NCI-H128 (cell line): ENCODE data around the gene MYEOV.

Experiments used
- DNase-seq: peaks from one replicate; lab custom pipeline; 2025; ENCODE audit not compliant: unreplicated experiment; lab: John Stamatoyannopoulos, UW

The MYEOV gene

DNA sequence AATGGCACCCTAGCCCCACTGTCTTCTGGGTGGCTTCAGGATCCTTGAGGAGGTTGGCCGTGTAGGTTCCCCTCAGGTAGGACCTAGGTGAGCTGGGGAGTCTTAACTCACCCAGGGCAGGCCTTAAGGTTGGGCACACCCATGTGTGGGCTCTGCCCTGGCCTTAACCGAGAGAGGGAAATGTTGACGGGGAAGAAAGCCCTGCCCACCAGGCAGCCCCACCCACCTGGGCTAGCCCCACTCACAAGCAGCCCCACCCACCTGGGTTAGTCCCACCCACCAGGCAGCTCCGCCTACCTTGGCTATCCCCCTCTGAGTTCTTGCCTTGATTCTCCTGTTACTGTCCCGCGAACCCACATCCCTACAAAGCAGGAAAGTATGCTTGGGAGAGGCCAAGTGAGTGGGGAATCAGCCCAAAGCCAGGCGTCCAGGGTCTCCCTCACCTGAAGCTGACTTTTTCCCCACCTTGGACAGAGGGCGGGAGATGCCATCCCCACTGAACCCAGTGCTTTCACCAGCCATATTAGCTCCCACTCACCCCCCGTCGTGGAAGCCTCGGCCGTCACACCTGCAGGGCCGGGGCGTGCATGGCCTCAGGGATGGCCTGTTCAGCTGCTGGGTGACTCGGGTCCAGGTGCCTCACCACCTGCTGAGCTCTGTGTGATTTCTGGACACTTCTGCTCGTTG is at the start of gene MYEOV:
Gene MYEOV (plus strand): TSS at position 337 of the 687 bp plus-strand sequence. CDS start 1,200 bp downstream, outside the sequence.
- no peak for DNase-seq

DNA sequence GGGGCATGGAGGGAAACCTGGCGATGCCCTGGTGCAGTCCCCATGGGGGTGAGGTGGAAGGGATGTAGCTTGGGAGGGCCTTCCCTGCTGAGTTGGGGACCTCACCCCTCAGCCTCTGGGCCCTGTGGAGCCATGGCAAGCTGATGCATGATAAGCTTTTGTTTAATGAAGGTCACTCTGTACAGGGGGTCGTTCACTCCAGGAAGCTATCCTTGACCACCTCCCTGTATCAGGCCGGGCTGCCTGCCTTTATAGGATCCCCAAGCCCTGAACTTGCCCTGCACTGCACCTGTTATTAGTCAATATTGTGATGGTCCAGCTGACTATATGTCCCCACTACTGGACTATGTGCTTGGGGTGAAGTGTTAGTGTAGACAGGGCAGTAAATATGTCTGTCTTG is 49.7 kb upstream of the MYEOV start:
- no peak for DNase-seq

DNA sequence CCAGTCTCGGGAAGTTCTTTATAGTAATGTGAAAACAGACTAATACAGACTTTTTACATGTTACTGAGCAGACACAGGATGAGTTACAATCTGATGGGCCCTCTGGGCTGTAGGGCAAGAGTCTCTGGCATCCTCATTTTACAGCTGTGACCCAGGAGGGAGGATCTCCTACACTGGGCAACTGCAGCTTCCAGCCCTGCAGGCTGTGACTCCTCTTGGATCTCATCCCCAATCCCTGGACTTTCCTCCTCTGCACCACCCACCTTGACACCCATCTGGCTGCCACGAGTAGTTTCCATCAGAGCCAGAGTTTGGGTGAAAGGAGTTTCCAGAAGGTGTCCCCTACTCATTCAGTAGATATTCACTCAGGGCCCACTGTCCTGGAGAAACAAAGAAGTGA is 48.9 kb upstream of the MYEOV start:
- no peak for DNase-seq

DNA sequence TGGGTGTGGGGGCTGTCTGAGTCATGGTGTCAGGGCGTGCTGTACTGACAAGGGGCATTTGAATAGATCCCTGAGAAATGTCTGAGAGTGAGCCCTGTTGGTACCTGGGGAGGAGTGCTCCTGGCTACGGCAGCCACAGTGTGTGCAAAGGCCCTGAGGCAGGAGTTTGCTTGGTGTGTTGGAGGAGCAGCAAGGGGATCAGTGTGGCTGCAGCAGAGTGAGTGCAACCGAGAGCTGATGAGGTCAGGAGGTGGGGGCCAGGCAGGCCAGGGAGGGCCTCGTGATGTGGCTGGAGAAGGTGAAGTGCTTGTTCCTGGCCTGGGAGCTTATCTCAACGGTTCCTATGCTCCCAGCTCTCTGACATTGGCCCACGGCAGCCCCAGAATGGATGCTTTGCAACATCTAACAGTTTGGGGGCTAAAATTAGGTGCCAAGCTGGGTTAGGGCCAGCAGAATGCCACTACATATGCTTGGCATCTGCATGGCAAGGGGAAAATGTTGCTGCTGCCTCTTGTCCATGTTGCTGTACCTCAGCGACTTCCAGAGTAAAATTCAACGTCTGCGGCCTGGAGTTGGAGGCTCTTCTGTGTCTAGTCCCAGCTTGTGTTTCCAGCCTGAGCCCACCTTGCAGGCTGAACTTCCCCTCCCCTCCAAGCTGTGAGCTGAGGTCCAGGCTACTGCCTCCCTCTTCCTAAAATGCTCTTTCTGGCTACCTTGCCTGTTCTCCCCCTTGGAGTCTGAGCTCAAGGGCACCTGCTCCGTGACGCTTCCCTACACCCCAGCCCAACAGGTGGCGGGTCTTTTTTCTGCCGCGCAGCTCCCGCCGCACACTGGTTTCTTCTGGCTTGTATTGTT is 48.2 kb upstream of the MYEOV start:
- no peak for DNase-seq

DNA sequence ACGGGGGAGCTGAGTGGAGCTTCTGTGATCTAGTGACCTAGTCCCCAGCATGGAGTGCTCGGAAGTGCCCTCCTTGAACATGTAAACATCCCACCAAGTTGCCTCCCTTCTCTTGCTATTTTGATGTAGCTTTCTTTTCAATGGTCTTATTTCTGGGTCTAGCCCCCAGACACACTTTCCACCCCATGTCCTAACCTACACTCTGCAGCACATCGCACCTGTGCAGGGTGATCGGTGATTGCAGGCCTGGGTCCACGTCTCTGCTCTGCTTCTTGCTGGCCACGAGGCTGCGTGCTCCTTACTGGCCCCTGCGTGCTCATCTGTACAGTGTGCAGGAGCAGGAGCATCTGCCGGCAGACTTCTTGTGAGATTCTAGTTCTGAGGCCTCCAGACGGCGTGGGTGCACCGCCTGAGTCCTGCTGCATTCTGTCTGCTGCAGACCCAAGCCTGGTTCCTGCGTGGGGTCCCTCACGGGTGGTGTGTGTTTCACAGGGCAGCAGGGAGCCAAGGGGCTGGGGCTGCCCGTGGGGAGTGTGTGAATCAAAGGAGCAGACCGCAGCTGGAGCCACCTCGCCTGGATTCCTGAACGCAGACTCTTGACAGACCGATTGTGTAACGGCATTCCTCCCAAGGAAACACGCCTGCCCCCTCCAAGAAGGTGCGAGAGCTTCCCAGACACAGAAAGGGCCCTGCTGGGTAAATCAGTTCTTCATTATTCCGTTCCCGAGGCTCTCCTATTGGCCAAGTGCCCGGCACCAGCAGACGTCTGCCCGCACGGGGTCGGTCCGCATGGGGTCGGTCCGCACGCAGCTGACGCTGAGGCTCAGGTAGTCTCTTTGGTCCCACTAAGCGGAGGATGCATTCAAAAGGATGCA is 44.4 kb upstream of the MYEOV start:
- no peak for DNase-seq

DNA sequence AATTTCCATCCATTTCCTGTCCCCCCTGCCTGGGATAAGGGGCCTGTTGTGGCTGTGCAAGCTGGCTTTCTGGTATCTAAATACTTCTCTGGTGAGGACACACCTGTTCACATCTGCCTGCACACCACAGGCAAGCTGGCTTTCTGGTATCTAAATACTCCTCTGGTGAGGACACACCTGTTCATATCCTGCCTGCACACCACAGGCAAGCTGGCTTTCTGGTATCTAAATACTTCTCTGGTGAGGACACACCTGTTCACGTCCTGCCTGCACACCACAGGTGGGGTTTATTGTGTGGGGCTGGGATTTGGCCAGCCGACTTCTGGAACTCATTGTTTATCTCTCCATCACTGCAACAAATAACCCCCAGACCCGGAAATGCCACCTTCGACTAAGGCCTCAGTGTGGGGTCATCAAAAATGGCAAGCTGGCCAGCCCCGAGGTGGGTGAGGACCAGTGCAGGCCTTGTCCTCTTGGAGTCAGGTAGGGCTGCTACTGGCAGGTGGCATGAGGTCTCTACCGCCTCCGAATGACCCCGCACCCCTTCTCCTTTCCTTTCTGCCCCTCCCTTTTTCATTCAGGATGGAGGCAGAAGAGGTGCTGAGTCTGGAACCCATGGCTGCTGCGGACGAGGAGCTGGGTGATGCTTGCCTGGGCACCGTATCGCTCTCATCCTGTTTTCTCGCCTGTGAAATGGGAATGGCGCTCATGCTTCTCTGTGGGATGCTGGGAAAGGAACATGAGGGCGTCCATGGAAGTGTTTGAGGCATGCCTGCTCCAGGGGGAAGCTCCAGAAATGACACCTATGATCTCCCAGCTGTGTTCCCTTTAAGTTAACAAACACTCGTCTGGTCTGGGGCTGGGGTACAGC is 43.5 kb upstream of the MYEOV start:
- DNase-seq: no peak

DNA sequence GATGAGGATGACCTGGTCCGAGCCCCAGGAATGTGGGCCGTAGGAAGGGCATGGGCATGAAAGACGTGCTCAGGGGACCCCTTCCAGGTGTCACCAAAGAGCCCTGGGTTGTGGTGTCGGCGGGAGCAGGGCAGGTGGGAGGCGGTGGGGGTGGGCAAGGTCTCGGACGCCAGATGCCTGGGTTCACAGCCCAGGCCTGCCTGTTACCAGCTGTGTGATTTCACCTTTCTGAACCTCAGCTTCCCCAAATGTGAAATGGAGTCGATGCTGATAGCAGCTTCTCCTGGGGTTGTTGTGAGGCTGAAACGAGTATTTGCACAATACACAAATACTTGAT is 42.9 kb upstream of the MYEOV start:
- no peak for DNase-seq

DNA sequence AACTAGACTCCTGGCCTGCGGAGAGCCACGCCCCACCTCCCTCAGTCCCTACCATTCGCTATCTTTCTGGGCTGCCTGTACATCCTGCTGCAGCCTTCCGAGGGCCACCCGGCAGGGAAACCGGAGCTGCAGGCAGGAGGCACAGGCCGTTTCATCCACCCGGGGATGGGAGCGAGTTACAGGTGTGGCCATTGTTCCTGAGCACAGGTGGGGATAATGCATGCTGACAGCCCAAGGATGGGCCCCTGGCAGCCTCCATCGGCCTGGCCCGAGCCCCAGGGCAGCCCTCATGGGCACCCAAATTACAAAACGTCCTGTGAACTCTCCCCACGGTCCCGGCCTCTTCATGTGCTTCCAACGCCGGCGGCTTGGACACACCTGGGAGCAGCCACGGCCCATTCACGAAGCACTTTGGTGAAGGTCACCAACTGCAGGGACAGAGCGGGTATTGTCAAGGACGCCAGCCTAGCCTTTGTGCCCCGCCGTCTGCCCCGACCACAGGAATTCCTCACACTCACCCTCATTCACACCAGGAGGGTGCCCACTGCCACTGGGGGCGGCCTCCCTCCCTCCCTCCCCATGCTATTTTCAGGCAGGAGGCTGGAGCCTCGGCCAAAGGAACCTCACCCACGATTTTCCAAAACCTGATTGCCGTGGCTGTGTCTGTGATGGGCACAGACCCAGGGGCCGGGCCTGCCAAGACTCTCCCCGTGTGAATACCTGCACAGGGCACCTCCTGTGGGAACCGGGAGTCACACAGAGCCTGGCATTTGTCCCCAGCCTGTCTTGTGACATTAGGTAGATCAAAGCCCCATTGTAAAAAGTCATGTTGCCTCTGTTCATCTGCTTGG is 42.1 kb upstream of the MYEOV start:
- DNase-seq: no peak

DNA sequence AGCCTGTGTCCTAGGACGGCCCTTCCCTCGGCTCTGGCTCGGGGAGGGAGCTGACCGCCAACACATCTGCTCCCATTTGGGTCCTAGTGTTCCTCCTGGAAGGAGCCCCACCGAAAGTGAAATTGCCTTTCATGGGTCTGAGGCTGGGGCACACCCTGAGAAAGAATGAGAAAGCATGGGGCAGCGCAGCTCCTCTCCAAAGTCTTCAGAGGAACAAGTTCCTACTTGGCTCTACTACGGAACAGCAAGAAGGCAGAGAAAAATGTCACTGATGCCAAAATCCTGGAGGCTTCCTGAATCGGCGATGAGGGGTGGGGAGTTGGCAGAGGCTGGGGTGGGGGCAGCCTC is 41.5 kb upstream of the MYEOV start:
- no peak for DNase-seq

DNA sequence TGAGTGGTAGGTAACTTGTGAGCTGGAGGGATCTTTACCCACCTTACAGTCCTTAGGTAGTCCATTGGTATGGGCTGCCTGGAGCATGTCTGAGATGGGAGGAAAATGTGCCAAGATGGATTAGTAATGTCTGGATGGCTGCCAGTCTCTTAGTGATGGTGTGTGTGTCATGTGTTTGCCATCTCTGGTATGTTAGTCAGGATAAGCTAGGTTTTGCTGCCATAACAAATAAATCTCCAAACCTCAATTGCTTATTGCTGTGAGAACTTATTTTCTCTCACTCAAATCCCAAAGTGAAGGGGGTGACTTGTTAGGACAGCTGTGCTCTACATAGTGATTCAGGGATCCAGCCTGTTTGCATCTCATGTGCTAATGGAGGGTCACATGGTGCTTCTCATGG is 40.9 kb upstream of the MYEOV start:
- DNase-seq: no peak

DNA sequence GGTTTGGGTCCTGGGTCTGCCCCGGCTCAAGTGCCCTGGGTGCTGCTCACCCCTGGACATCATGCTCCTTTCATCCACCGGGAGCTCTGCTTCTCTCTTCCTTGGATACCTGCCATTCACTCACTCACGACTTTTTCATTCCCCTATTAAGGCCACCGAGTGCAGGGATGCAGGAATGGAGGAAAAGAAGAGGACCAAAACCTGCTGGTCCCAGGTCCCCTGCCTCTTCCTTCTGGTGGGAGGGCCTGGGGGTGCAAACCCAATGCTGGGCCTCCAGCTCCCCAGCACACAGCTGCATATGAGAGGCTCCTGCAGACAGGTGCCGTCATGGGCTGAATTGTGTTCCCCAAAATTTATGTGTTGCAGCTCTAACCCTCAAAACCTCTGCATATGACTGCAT is 36.8 kb upstream of the MYEOV start:
- no peak for DNase-seq

DNA sequence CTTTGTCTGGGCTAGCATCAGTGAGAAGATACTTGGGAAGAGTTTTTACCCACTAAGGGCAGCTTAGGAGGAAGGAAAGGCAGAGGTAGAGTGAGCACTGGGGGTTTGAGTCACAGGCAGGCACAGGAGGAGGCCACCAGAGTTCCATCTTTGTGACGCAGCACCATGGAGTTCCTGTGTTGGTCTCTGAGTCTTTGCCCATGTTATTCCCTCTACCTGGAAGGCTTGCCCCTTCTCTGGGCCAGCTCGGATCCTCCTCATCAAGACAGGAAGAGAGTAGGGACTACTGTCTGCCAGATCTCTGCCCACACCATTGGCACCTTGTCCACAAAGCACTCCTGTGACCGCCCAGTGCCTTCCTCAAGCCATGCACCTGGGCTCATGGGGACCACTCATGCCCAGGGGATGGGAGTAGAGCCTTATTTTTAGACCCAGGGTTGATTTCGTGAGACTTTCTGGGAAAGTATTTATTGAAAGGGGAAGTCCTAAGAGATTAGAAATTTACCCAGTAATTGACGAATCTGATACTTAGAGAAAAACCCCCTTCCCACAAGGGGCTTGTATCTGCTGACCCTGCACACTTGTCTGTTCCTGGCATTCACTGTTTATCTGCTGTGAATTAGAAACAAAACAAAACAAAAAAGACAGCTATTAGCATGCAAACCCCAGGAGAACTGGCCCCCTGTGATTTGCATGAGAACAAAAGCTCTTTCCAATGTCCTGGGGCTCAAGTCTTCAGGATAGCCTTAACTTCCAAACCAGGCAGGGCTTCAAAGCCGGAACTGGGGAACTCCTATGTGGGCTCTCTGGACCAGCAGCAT is 35.9 kb upstream of the MYEOV start:
- no peak for DNase-seq

DNA sequence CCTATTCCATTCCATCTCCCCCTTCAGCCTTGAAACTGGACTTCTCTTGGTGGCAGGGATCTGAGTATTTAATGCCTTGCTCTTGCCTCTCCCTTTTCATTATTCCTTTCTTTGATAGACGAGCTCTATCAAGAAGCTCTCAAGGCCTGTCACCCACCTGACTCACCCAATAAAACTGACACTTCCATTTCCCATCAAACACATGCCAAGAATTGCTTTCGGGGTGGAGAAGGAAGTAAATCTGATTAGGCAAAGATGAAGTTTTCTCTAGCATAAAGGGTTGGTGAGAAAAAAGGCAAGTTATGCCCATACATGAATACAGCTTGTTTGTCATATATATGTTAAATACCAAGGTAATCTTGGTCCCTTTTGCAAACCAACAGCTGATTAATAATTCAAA is 34.9 kb upstream of the MYEOV start:
- DNase-seq: no peak

DNA sequence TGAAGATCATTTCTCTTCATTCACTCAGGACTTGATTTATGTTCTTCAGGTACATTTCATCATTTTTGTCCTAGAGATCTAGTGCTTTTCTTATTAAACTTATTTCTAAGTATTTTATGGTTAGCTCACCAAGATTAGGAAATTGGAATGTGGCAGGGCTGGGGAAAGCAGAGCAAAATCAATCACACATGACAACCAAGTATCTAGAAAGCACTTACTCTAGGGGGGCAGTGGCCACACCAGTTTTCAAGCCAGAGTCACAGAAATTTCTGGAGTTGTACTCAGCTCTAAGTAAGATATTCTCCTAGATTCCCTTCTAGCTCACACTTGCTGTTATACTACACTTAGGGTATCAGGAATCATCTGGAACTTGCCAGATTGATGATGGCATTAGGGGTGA is 33.3 kb upstream of the MYEOV start:
- no peak for DNase-seq

DNA sequence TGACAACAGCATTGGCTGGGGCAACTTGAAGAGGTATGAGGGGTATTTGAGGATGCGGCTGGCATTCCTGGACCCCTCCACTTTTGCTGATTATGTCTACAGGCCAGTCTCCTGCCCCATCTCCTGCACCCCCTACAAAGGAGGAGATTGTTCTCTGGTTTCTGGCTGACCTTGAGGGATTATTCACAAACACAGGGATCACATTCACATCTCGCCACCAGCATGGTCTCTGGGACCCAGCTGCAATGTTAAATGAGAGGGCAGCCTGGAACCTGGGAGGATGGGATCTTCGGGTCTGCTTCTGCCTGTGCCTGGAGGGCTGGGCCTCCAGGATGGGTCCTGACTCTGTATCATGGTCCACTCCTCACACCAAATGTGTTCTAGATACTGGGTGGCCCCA is 32.8 kb upstream of the MYEOV start:
- DNase-seq: no peak

DNA sequence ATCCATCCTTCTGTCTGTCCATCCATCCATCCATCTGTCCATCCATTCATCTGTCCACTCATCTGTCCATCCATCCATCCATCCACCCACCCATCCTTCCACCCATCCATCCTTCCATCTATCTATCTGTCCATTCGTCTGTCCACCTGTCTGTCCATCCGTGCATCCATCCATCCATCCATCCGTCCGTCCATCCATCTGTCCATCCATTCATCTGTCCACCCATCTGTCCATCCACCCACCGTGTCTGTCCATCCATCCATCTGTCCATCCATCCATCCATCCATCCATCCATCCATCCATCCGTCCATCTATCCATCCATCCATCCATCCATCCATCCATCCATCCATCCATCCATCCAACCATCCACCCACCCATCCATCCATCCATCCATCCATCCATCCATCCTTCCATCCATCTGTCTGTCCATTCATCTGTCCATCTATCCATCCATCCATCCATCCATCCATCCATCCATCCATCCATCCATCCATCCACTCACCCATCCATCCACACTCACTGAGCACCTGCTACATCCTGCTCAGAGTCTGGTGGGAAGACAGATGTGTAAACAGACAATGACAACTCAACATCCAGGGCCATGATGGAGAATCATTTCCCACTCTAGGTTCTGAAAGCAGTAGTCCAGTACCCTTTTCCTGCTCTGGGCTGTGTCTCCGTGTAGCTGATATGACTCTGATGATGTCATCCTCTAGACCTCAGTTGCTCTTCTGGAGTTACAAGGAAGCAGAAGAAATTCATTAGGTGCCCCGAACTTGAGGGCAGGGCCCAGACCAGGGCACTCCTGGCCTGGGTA is 30.8 kb upstream of the MYEOV start:
- DNase-seq: no peak

DNA sequence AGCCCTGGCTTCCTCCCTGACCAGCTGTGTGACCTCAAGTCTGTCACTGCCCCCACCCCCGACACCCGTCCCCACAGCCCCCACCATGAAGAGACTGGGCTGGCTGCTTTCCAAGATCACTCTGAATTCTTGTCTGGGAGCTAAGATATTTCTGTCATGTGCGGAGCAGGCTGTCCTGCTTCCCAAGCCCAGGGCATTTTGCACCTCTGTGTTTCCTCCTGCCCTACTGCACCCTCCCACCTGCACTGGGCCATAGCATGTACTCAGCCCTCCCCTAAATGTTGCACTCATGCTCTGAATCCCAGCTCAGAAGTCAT is 30.3 kb upstream of the MYEOV start:
- no peak for DNase-seq

DNA sequence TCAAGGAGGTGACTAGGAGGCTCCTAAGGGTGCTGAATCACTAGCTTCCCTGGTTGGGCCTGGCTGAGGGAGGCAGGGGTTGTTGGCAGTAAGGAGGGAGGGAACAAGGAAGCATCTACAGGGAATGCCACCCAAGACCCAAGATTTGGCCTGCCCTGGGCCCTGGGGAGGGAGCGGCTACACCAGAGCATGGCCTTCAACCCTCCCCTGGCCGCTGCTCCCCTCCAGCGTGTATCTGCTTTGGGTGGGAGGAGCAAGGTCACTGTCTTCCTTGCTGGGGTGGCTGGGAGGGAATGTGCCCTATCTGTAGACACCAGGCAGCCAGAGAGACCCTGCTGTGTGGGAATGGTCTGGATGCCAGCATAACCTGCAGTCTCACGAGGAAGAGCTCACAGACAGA is 29.5 kb upstream of the MYEOV start:
- no peak for DNase-seq
